Raji (cell line): ENCODE data around the gene CFAP74.

Experiments used
- POLR2A ChIP-seq: IDR thresholded peaks from 2 replicates; pipeline ENCODE4 v1.6.1; 2011; ENCODE audit warnings: low read depth, low read length, control low read depth; ENCODE audit not compliant: insufficient read depth

CFAP74 gene

DNA sequence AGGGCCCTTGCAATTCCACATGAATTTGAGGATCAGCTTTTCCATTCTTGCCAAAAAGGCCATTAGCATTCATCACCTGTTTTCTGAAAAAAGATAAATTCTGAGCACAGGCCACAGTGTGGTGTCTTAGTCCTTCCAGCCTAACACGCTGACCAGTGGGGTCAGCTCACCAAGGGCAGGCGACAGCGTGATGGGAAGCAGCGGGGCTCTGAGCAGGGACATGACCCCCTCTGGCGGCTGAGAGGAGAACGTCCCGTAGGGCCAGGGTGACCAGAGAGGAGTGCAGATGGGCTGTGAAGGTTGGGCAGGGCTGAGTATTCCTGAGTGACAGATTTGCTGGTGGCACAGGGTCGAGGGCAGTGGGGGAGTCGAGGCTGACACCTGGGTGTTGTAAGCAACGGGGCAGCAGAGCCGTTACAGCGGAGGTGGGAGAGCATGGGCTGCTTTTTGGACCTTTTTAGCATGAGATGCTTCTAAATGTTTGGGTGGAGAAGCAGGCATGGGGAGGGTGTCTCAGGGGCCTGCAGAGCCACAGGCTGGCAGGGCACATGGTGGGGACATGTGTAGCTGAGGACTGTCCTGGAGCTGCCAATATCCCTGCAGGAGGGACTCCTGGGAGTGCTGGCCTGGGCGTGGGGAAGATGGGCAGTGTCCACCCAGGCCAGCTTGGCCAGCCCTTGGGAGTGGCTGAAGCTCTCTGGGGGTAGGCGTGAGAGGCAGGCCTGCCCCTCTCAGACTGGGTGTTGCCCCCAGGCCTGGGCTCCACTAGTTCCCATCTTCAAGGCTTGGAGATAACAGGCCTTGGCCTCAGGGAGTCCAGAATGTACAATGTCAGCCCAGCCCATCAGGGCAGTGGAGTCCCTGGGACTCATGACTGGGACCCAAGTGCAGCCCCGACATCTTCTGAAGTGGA, 97.1 kb downstream of the CFAP74 start:
- TF ChIP-seq POLR2A = peak; percentile 50; the same call in 1 of the 2 replicates

- TF ChIP-seq POLR2A = no peak
These were observed 100.4 kb downstream of the CFAP74 start for GRCh38 chr1:1903224-1903623.

GRCh38 chr1:1901641-1902294, 101.8 kb downstream of the CFAP74 start:
- no peak for TF ChIP-seq POLR2A

- no peak for TF ChIP-seq POLR2A
These were observed 102.5 kb downstream of the CFAP74 start for GRCh38 chr1:1900883-1901640.

- TF ChIP-seq POLR2A = no peak
These were observed 103.6 kb downstream of the CFAP74 start for GRCh38 chr1:1899967-1900327.

DNA sequence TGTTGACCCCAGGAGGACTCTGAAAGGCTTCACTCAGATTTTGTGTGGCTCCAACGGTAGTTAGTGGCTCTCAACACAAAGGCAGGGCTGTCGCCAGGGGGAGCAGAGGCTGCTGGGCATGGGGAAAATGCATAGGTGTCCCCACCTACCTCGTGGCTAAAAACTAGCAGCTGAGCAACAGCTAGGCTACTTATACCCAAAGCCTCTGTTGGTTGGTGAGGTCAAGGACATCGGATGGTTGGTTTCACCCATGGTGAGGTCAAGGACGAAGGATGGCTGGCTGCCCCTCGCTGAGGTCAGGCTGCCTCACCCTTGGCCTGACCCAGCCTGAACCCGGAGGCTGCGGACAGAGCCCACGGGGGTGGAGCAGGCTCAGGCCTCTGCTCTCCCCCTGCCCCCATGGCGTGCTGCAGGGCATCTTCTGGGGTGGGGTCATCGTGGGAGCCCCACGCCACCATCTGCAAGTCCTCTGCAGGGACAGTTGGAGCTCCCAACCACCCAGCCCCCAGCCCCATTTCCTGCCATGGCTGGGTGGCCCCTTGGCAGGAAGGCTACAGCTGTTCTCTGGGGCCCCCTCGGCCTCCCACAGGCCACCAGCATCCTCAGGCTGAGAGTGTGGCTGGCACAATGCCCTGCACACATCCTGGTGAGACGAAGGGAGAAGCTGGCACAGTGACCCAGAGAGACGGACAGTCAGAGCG, 104.2 kb downstream of the CFAP74 start:
- TF ChIP-seq POLR2A = no peak

DNA sequence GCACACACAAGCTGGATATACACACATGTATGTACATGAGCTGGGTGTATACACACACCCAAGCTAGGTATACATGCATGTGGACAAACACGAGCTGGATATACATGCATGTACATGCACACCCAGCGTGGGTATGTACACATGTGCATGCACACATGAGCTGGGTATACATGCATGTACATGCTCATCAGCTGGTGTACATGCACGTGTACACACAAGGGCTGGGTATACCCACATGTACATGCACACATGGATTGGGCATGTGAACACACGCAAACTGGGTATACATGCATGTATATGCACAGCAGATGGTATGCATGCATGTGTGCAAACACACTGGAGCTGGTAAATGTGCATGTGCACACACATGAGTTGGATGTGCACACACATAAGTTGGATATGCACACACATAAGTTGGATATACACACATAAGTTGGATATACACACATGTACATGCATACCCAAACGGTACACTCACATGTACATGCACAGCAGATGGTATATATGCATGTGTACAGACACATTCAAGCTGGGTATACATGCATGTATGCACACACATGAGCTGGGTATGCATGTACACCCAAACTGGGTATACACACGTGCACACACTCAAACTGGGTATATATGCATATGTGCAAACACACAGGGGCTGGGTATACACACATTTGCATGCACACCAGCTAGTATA, 105.2 kb downstream of the CFAP74 start:
- no peak for TF ChIP-seq POLR2A

DNA sequence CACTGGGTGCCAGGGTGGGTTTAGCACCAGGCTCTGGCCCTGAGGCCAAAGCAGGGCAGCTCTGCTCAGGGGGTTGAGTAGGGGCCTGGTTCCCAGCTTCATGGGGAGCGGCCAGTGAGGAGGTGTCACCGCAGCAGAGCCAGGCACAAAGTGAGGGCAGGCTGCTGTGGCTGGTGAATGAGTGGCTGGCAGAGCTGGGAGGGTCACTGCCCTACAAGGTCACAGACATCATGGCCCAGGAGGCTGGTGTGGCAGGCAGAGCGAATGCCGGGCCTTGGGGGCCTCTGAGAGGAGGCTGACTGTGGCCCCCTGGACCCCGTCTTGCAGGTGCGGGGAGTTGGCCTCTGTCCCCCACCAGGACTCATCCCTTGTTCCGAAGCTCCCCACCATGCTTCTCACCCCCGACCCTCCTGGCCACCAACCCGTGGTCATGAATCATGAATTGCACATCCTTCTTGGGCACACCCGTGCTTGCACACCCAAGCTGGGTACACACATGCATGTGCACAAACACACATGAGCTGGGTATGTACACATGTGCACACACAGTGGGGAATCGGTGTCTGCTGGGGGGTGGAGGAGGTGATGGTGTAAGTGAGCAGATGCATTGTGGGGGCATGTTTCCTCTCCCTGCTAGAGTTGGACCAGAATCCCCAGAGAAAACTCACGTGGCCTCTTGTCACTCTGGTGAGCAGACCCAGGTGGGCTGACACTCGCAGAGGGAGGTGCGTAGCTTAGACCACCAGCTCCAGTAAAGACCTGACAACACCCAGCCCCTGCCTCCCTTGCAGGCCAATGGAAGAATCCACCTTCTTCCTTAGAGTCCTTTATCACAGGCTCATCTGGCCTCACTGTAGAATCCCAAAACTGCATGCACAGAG, 107.9 kb downstream of the CFAP74 start:
- peak; percentile 68 for TF ChIP-seq POLR2A

DNA sequence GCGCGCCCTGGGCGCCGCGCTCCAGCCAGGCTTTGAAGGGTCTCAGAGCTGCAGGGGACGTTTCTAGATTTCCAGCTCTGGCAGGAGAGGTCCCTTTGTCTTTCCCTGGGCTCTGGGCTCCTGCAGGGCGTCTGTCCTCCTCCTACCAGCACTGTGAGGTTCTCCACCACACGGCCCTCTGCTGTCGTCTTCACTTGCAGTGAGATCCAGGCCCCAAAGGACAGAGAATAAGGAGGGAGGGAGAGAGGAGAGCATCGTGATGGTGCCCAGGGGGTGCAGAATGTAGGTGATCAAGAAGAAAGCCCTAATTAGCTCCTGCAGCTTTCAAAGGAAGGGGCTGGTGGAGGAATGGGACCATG, 108.5 kb downstream of the CFAP74 start:
- no peak for TF ChIP-seq POLR2A

DNA sequence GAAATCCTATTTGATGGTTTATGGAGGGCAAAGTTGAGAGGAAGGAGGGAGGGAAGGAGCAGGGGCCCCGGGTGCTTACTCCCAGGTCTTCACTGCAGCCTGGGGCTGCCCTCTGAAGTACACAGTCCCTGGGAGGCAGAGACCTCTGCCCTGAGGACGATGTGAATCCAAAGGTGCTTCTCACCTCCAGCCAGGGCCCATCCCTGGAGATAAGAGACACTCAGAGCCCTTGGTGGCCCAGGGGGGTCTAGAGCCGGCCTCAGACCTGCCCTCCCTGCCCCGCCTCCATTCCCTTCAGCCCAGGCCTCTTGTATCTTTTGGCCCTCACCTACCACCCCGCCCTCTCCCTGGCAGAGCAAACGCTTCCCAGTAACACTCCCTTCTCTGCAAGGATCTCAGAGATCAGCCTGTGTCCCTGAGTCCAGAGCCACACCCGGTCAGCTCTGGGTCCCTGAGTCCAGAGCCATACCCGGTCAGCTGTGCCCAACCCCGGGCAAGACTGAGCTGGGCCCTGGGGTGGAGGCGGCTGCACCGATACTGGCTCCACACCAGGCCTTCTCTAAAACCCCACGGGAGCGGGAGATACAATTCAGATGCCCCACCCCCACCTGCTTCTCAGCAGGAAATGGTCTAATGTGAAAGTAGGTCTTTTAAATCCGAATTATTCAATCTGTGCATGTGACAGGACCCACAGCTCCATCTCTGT, 109.1 kb downstream of the CFAP74 start:
- peak; percentile 19; the same call in 1 of the 2 replicates for TF ChIP-seq POLR2A

DNA sequence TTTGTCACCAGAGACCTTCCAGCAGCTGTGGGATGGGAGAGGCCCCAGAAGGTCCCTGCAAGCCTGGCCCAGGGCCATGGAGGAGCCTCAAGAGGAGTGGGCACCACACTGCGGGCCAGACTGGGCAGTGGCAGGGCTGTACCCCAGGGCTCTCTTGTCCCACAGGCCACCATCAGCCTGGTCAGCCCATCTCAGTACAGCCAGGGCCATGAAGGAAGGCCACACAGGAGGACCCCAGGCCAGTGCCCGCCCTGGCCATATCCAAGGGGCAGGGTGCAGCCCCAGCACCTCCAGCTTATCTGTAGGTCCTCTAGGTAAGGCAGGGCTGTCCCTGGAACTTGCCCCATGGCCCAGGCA, 109.6 kb downstream of the CFAP74 start:
- peak; percentile 21; the same call in 1 of the 2 replicates for TF ChIP-seq POLR2A

DNA sequence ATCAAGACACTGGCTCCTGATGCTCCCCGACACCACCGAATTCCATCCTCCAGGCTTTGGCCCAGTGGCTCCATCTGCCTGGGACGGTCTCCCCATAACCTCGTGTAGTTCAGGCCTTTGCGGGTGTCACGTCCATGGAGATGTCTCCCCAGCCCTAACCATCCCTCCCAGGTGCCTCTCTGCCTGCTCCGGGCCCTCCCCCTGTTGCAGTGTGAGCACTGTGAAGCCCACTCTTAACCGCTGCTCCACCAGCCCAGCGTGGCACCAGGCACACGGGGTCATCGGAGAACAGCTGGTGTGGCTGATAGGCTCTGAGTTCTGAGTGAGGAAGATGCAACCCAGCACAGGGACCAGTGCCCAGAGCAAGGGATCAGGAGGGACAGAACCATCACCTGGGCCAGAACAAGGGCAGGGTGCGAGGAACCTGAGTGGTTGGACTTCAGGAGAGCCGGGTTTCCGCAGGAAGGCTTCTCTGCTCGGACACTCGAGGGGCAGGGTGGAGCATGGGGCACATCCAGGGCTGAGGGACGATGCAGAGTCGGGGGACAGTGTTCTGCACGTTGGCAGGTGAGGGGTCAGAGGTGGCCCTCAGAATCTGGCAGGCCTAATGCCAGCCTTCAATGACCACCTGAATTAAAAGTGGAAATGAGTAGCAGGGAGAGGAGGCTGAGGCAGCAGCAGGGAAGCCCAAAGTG, 110.1 kb downstream of the CFAP74 start:
- TF ChIP-seq POLR2A = peak; percentile 29; the same call in 1 of the 2 replicates
